ENCODE data around the gene SSUH2. TPM values are rescaled to one million over a fixed set of nuclear protein-coding genes. Genes with fewer than 3 reads are reported as not detected.

The SSUH2 gene
- total and polyA plus RNA-seq, 2 of the 4 experiments (the other 2 are of a cell fraction) = 0.10 TPM; not detected in 1

- dilution Hi-C loops (cut with HindIII; ENCODE audit: low sequenced_read_pairs, unreplicated experiment) = no loop called here
- H4K20me1 ChIP-seq (ENCODE audit: insufficient read depth, low read length) = no peaks in the 10 kb centered on the region
- no peak overlapping the region for H2BK120ac ChIP-seq (ENCODE audit: low read depth, low read length)
- DNase-seq = no peak
- no peak overlapping the region for H2AFZ ChIP-seq (replicated peaks; ENCODE audit: low read length, poor library complexity)
- H3K18ac ChIP-seq (ENCODE audit: low read depth, low read length) = no peak overlapping the region
- ATAC-seq (ENCODE audit: low read depth) = no peak
- no peak overlapping the region for H3K4ac ChIP-seq (ENCODE audit: low read depth, low read length)
- ChIA-PET CTCF (interaction anchor here (0.5 kb wide), 1 partner anchor 67 kb away, joined by 3 read pairs; no protein-coding TSS in a partner anchor), POLR2A (ENCODE audit: unreplicated experiment) (no interaction called here)
- no peak overlapping the region for H3K27ac ChIP-seq (ENCODE audit: insufficient read depth, low read length)
- in situ Hi-C loops (cut with MboI; ENCODE audit: low sequenced_read_pairs) = no loop called here
- H3K23ac ChIP-seq (ENCODE audit: low read depth, low read length) = no peak overlapping the region
- BruUV-seq (replicated peaks) = no TSS peak
- no peak overlapping the region for H4K91ac ChIP-seq (ENCODE audit: insufficient read depth, low read depth, low read length)
- no peak overlapping the region for H3K9ac ChIP-seq (ENCODE audit: low read depth, low read length)
- intact Hi-C loops (cut with micrococcal nuclease) = no loop called here
- H3K9me3 ChIP-seq (ENCODE audit: control insufficient read depth, insufficient read depth, low read length) = no peaks in the 10 kb centered on the region
- H2AK9ac ChIP-seq (replicated peaks; ENCODE audit: low read depth, low read length, poor library complexity) = no peak overlapping the region
- no peak overlapping the region for H3K4me2 ChIP-seq (ENCODE audit: low read depth, low read length)
- H3K14ac ChIP-seq (replicated peaks; ENCODE audit: low read depth, low read length) = no peak overlapping the region
- H3K4me1 ChIP-seq (ENCODE audit: control insufficient read depth, insufficient read depth, low read length) = no peaks in the 10 kb centered on the region
- H3K79me1 ChIP-seq (ENCODE audit: low read depth in 1 of 2, low read length in 2 of 2) = no peaks in the 10 kb centered on the region
- no peak overlapping the region for H4K8ac ChIP-seq (ENCODE audit: low read depth in 2 of 2, low read length in 2 of 2)
- H2BK5ac ChIP-seq (ENCODE audit: low read depth, low read length, poor library complexity, severe bottlenecking) = no peak overlapping the region
- H2AK5ac ChIP-seq (ENCODE audit: low read depth, low read length) = no peak overlapping the region
- no peaks in the 10 kb centered on the region for H3K36me3 ChIP-seq (ENCODE audit: control insufficient read depth, insufficient read depth, low read length)
- H2BK15ac ChIP-seq (ENCODE audit: low read depth, low read length) = no peak overlapping the region
- peaks cover 48% of the 10 kb centered on the region for H3K27me3 ChIP-seq (ENCODE audit: control insufficient read depth, insufficient read depth, low read length)
- no peak overlapping the region for H4K5ac ChIP-seq (ENCODE audit: low read depth, low read length)
- H3K9me1 ChIP-seq (ENCODE audit: insufficient read depth, low read length) = no peaks in the 10 kb centered on the region
- 74% methylated on average over 7 of the region's 12 CpGs; no CpG with 5 or more reads in 1 of the 2 experiments for WGBS, 2 experiments (ENCODE audit: extremely low coverage in 2 of 2, insufficient read length in 1 of 2)
- H2BK20ac ChIP-seq (ENCODE audit: low read depth, low read length) = no peak overlapping the region
- H3K4me3 ChIP-seq (ENCODE audit: insufficient read depth, low read depth, low read length) = no peak overlapping the region
- no peak overlapping the region for H3K56ac ChIP-seq (ENCODE audit: extremely low read depth, insufficient read depth, low read length)
- TF ChIP-seq ELK1 (IDR thresholded peaks at IDR 0.05; ENCODE audit: borderline replicate concordance, low read depth, low read length) (no peak), NFE2L2 (IDR thresholded peaks at IDR 0.05; ENCODE audit: low read depth, low read length) (no peak), MXI1 (IDR thresholded peaks at IDR 0.05; ENCODE audit: borderline replicate concordance, low read depth, low read length) (no peak), CTCF (conservative IDR thresholded peaks at IDR 0.05; ENCODE audit: low read depth, low read length) (no peak), POLR2A (IDR thresholded peaks at IDR 0.05; ENCODE audit: low read depth, low read length) (no peak), MAZ (IDR thresholded peaks at IDR 0.05; ENCODE audit: borderline replicate concordance, low read depth, low read length) (no peak), RFX5 (IDR thresholded peaks at IDR 0.05; ENCODE audit: low read depth, low read length) (no peak), SMC3 (IDR thresholded peaks at IDR 0.05; ENCODE audit: low read depth, low read length) (no peak), RAD21 (IDR thresholded peaks at IDR 0.05; ENCODE audit: low read length) (no peak), BHLHE40 (IDR thresholded peaks at IDR 0.05; ENCODE audit: low read depth, low read length) (no peak), MAFK (IDR thresholded peaks at IDR 0.05; ENCODE audit: low read depth, low read length) (no peak), RCOR1 (IDR thresholded peaks at IDR 0.05; ENCODE audit: insufficient replicate concordance, low read length) (no peak), USF2 (IDR thresholded peaks at IDR 0.05; ENCODE audit: low read depth, low read length) (no peak), FOS (IDR thresholded peaks at IDR 0.05; ENCODE audit: low read depth, low read length) (no peak), CHD1 (IDR thresholded peaks at IDR 0.05; ENCODE audit: low read depth, low read length) (no peak)
These were observed 2.8 kb upstream of the SSUH2 start for GRCh38 chr3:8647137-8647985.
